Measurements from ENCODE around the gene PRRC2A. TPM values are rescaled to one million over a fixed set of nuclear protein-coding genes. Genes with fewer than 3 reads are reported as not detected.

PRRC2A gene
- total RNA-seq, 2 experiments from 2014 or later = 246 to 257 TPM

- Mint-ChIP-seq H3K27ac (no peak overlapping the region), H3K4me3 (no peak overlapping the region), H3K9me3 (no peaks in the 10 kb centered on the region), H3K27me3 (no peaks in the 10 kb centered on the region), H3K36me3 (peaks cover 80% of the 10 kb centered on the region), H3K4me1 (ENCODE audit: low read depth) (peaks cover 12% of the 10 kb centered on the region)
- intact Hi-C loops (cut with micrococcal nuclease) = no loop called here
- ChIA-PET CTCF (no interaction called here), POLR2A (interaction anchor here (0.6 to 2.0 kb wide), 6 partner anchors 9 to 229 kb away, joined by 3 to 6 read pairs (median 4); partner anchors contain the start of genes BAG6 and LTB)
- DNase-seq = no peak
These were observed 6.4 kb downstream of the PRRC2A start for GRCh38 chr6:31626952-31627351.

- Mint-ChIP-seq H3K9me3 (no peaks in the 10 kb centered on the region), H3K4me3 (no peak overlapping the region), H3K27ac (no peak overlapping the region), H3K4me1 (ENCODE audit: low read depth) (peaks cover 4% of the 10 kb centered on the region), H3K27me3 (no peaks in the 10 kb centered on the region), H3K36me3 (peaks cover 80% of the 10 kb centered on the region)
- intact Hi-C loops (cut with micrococcal nuclease) = no loop called here
- CTCF ChIA-PET = no interaction called here
- POLR2A ChIA-PET = interaction anchor here (0.7 to 1.5 kb wide), 3 partner anchors 17 to 110 kb away, joined by 3 to 4 read pairs (median 4); partner anchors contain the start of gene BAG6
- DNase-seq = no peak
These were observed 7.3 kb downstream of the PRRC2A start for GRCh38 chr6:31627690-31628287.

DNA sequence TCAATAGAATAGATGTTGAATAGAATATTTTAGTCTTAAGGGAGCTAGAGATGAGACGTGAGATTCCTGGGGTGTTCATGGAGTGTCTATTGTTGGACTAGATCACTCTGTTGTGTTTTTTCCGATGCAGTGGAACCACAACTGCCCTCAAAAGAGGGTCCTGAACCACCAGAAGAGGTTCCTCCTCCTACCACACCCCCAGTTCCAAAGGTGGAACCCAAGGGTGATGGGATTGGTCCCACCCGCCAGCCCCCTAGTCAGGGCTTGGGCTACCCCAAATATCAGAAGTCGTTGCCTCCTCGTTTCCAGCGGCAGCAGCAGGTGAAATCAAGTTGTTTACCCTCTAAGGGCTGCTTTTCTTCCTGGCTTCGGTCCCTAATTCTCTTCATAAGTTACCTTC lies 8.5 kb downstream of the PRRC2A start:
- intact Hi-C loops (cut with micrococcal nuclease) = no loop called here
- Mint-ChIP-seq H3K4me1 (ENCODE audit: low read depth) (no peaks in the 10 kb centered on the region), H3K9me3 (no peaks in the 10 kb centered on the region), H3K27me3 (no peaks in the 10 kb centered on the region), H3K36me3 (peaks cover 78% of the 10 kb centered on the region), H3K27ac (no peak overlapping the region), H3K4me3 (no peak overlapping the region)
- ChIA-PET POLR2A (interaction anchor here (0.6 kb wide), 1 partner anchor 91 kb away, joined by 3 read pairs; no protein-coding TSS in a partner anchor), CTCF (no interaction called here)
- no peak for DNase-seq

DNA sequence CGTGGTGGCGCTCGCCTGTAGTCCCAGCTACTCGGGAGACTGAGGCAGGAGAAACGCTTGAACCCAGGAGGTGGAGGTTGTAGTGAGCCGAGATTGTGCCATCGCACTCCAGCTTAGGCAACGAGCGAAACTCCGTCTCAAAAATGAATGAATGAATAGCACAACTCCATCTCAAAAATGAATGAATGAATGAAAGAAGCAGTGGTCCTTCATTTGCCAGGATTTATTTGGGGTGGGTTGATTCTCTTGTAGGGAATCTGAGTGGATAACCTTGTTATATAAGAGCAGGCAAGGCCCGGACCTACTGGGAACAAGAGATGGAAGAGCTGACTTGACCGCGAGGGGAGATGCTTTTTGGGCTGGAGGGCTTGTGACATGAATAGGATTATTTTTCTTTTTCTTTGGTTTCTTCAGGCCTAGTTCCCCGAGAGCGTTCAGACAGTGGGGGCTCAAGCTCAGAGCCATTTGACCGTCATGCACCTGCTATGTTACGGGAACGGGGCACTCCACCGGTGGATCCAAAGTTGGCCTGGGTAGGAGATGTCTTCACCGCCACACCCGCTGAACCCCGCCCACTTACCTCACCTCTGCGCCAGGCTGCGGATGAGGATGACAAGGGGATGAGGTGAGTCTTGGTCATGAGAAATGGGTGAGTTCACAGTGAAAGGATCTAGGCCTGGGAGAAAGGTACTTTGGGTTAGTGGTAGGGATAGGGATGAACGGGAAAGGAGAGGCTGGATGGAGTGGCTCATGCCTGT lies 9.8 kb downstream of the PRRC2A start:
- Mint-ChIP-seq H3K36me3 (peaks cover 74% of the 10 kb centered on the region), H3K27ac (no peak overlapping the region)

DNA sequence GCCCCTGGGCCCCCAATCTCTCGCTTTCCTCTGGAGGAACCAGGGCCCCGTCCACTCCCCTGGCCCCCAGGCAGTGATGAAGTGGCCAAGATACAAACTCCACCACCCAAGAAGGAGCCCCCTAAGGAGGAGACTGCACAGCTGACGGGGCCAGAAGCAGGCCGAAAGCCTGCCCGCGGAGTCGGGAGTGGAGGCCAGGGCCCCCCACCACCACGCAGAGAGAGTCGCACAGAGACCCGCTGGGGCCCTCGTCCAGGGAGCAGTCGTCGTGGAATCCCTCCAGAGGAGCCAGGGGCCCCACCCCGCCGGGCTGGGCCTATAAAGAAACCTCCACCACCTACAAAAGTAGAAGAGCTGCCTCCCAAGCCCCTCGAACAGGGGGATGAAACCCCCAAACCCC lies 10.7 kb downstream of the PRRC2A start:
- H3K9me3 Mint-ChIP-seq = no peaks in the 10 kb centered on the region
- peaks cover 72% of the 10 kb centered on the region for H3K36me3 Mint-ChIP-seq
- no peak overlapping the region for H3K4me3 Mint-ChIP-seq
- intact Hi-C loops (cut with micrococcal nuclease) = no loop called here
- no peak for DNase-seq
- ChIA-PET CTCF (no interaction called here), POLR2A (interaction anchor here (0.7 to 1.0 kb wide), 2 partner anchors 9 to 21 kb away, joined by 3 read pairs; partner anchors contain the start of gene BAG6)
- H3K4me1 Mint-ChIP-seq (ENCODE audit: low read depth) = no peaks in the 10 kb centered on the region
- no peaks in the 10 kb centered on the region for H3K27me3 Mint-ChIP-seq
- no peak overlapping the region for H3K27ac Mint-ChIP-seq

More for the DNA sequence above, 9.8 kb downstream of the PRRC2A start:
- ChIA-PET POLR2A (no interaction called here), CTCF (no interaction called here)
- no peaks in the 10 kb centered on the region for H3K27me3 Mint-ChIP-seq
- no peaks in the 10 kb centered on the region for H3K9me3 Mint-ChIP-seq
- H3K4me3 Mint-ChIP-seq = no peak overlapping the region
- intact Hi-C loops (cut with micrococcal nuclease) = no loop called here
- no peaks in the 10 kb centered on the region for H3K4me1 Mint-ChIP-seq (ENCODE audit: low read depth)
- DNase-seq = no peak

- H3K36me3 Mint-ChIP-seq = peaks cover 72% of the 10 kb centered on the region
- H3K4me3 Mint-ChIP-seq = no peak overlapping the region
- intact Hi-C loops (cut with micrococcal nuclease) = no loop called here
- no peaks in the 10 kb centered on the region for H3K27me3 Mint-ChIP-seq
- POLR2A ChIA-PET = interaction anchor here (0.7 to 1.0 kb wide), 2 partner anchors 8 to 21 kb away, joined by 3 read pairs; partner anchors contain the start of gene BAG6
- H3K27ac Mint-ChIP-seq = no peak overlapping the region
- H3K9me3 Mint-ChIP-seq = no peaks in the 10 kb centered on the region
- DNase-seq = no peak
- CTCF ChIA-PET = no interaction called here
- H3K4me1 Mint-ChIP-seq (ENCODE audit: low read depth) = no peaks in the 10 kb centered on the region
These were observed 11.3 kb downstream of the PRRC2A start for GRCh38 chr6:31631681-31632278.

GRCh38 chr6:31632279-31632946 lies 11.9 kb downstream of the PRRC2A start:
- peaks cover 72% of the 10 kb centered on the region for H3K36me3 Mint-ChIP-seq
- no peak overlapping the region for H3K27ac Mint-ChIP-seq
- no peak for DNase-seq
- ChIA-PET POLR2A (no interaction called here), CTCF (no interaction called here)
- H3K4me3 Mint-ChIP-seq = no peak overlapping the region
- intact Hi-C loops (cut with micrococcal nuclease) = no loop called here
- H3K27me3 Mint-ChIP-seq = no peaks in the 10 kb centered on the region
- H3K4me1 Mint-ChIP-seq (ENCODE audit: low read depth) = no peaks in the 10 kb centered on the region
- H3K9me3 Mint-ChIP-seq = no peaks in the 10 kb centered on the region

DNA sequence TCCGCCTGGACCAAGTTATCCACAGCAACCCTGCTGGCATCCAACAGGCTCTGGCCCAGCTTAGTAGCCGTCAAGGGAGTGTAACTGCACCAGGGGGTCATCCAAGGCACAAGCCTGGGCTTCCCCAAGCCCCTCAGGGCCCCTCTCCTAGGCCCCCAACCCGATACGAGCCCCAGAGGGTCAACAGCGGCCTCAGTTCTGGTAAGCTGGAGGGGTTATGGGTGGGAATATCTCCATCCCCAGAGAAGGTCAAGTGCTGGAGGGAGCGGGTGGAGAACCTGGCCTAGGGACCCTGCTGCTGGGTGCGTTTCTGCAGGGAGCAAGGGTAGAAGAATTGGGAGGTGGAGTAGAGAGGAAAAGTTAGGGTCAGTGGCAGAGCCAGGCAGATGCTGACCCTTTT lies 12.9 kb downstream of the PRRC2A start:
- no peak overlapping the region for H3K4me3 Mint-ChIP-seq
- H3K36me3 Mint-ChIP-seq = peaks cover 64% of the 10 kb centered on the region
- DNase-seq = no peak
- intact Hi-C loops (cut with micrococcal nuclease) = no loop called here
- ChIA-PET CTCF (interaction anchor here (0.7 kb wide), 1 partner anchor 35 kb away, joined by 3 read pairs; no protein-coding TSS in a partner anchor), POLR2A (interaction anchor here (1.1 to 1.3 kb wide), 3 partner anchors 8 to 11 kb away, joined by 3 to 5 read pairs (median 3); no protein-coding TSS in a partner anchor)
- no peaks in the 10 kb centered on the region for H3K27me3 Mint-ChIP-seq
- no peaks in the 10 kb centered on the region for H3K9me3 Mint-ChIP-seq
- no peaks in the 10 kb centered on the region for H3K4me1 Mint-ChIP-seq (ENCODE audit: low read depth)
- no peak overlapping the region for H3K27ac Mint-ChIP-seq

DNA sequence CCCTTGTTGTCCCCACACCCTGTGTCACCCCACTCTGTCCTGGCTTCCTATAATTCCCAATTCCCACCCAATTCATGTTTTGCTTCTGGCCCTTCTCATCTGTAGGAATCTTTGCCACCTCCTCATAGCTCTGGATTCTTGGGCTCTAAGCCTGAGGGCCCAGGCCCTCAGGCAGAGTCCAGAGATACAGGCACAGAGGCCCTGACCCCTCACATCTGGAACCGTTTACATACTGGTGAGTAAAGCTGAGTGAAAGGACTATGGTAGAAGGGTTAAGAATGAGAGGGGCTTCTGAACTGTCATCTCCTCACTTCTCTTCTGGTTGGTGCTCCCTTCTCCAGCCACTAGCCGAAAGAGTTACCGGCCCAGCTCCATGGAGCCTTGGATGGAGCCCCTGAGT lies 13.6 kb downstream of the PRRC2A start:
- no peak for DNase-seq
- Mint-ChIP-seq H3K27ac (no peak overlapping the region), H3K36me3 (peaks cover 63% of the 10 kb centered on the region), H3K4me1 (ENCODE audit: low read depth) (no peaks in the 10 kb centered on the region), H3K4me3 (no peak overlapping the region), H3K9me3 (no peaks in the 10 kb centered on the region), H3K27me3 (no peaks in the 10 kb centered on the region)
- CTCF ChIA-PET = interaction anchor here (2.0 kb wide), 1 partner anchor 83 kb away, joined by 4 read pairs; no protein-coding TSS in a partner anchor
- intact Hi-C loops (cut with micrococcal nuclease) = no loop called here
- POLR2A ChIA-PET = interaction anchor here (1.1 to 1.3 kb wide), 3 partner anchors 9 to 12 kb away, joined by 3 to 5 read pairs (median 3); no protein-coding TSS in a partner anchor

DNA sequence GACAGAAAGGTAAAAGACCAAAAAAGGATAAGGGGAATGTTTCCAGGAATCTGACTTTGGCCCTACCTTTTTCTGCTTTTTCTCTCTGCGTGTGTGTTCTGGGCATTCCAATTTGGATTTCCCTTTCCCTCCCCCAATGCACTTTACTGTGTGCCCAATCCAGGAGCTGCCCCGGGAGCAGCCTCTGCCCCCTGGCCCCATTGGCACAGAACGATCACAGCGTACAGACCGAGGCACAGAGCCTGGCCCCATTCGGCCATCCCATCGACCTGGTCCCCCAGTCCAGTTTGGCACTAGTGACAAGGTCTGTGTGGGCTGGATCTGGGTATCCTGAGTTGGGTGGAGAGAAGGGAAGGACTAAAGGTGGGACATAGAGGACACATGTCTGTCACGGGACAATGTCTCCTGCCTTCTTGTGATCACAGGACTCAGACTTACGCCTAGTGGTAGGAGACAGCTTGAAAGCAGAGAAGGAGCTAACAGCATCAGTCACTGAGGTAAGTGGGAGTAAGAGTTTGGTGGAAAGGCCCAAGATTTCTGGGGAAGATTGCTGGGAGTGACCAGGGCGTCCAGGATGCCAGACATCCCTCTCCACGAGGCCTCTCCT lies 14.6 kb downstream of the PRRC2A start:
- intact Hi-C loops (cut with micrococcal nuclease) = no loop called here
- H3K9me3 Mint-ChIP-seq = no peaks in the 10 kb centered on the region
- H3K27ac Mint-ChIP-seq = peak overlapping the region; percentile 47
- no peak overlapping the region for H3K4me3 Mint-ChIP-seq
- no peaks in the 10 kb centered on the region for H3K27me3 Mint-ChIP-seq
- DNase-seq = no peak
- H3K4me1 Mint-ChIP-seq (ENCODE audit: low read depth) = peaks cover 5% of the 10 kb centered on the region
- peaks cover 59% of the 10 kb centered on the region for H3K36me3 Mint-ChIP-seq
- POLR2A ChIA-PET = interaction anchor here (1.2 kb wide), 1 partner anchor 9 kb away, joined by 5 read pairs; no protein-coding TSS in a partner anchor
- CTCF ChIA-PET = interaction anchor here (2.0 kb wide), 1 partner anchor 84 kb away, joined by 4 read pairs; no protein-coding TSS in a partner anchor

- Mint-ChIP-seq H3K27ac (peak overlapping the region; percentile 66), H3K4me1 (ENCODE audit: low read depth) (peaks cover 5% of the 10 kb centered on the region), H3K27me3 (no peaks in the 10 kb centered on the region), H3K36me3 (peaks cover 54% of the 10 kb centered on the region), H3K9me3 (no peaks in the 10 kb centered on the region), H3K4me3 (no peak overlapping the region)
- POLR2A ChIA-PET = interaction anchor here (1.6 kb wide), 2 partner anchors 15 to 16 kb away, joined by 4 to 5 read pairs; partner anchors contain the start of gene BAG6
- intact Hi-C loops (cut with micrococcal nuclease) = no loop called here
- CTCF ChIA-PET = no interaction called here
- DNase-seq = no peak
These were observed 16.4 kb downstream of the PRRC2A start for GRCh38 chr6:31636698-31637596.

Data from activated CD4-positive, alpha-beta memory T cell treated with anti-CD3 and anti-CD28 coated beads for 36 hours (primary cell).